Neural progenitor cell (in vitro differentiated cells): ENCODE data around the gene NPHP1. TPM values are rescaled to one million over a fixed set of nuclear protein-coding genes. Genes with fewer than 3 reads are reported as not detected.
"Not testable (repeated sequence)": the region's sequence is repeated elsewhere in the genome, so short reads cannot be mapped to it uniquely, and the experiment has no call there.

Experiments used
- DNase-seq: peaks from one replicate; pipeline ENCODE4 v3.0.0-alpha.2; 2016; ENCODE audit warnings: low spot score
- H2AFZ ChIP-seq: fragments of 200-600 bp; sonication (generic); replicated peaks from 2 replicates; pipeline ENCODE4 v1.6.1; 2016; ENCODE audit warnings: antibody characterized with exemption
- H3F3A ChIP-seq: fragments of 200-600 bp; sonication (generic); 2 replicates; pipeline ENCODE4 v1.6.1; 2016; ENCODE audit warnings: antibody characterized with exemption, low read depth
- H3K27ac ChIP-seq: fragments of 200-600 bp; sonication (generic); 2 replicates; pipeline ENCODE4 v1.5.1; 2016; ENCODE audit warnings: mild to moderate bottlenecking
- H3K27me3 ChIP-seq: fragments of 200-600 bp; sonication (generic); 2 replicates; pipeline ENCODE4 v1.6.1; 2016; ENCODE audit warnings: mild to moderate bottlenecking, moderate library complexity
- H3K36me3 ChIP-seq: fragments of 200-600 bp; sonication (generic); 2 replicates; pipeline ENCODE4 v1.5.1; 2016
- H3K4me1 ChIP-seq: fragments of 200-600 bp; sonication (generic); 2 replicates; pipeline ENCODE4 v1.6.1; 2016; ENCODE audit warnings: mixed run types
- H3K4me2 ChIP-seq: fragments of 200-600 bp; sonication (generic); 2 replicates; pipeline ENCODE4 v1.6.1; 2016
- H3K4me3 ChIP-seq: fragments of 200-600 bp; sonication (generic); 2 replicates; pipeline ENCODE4 v1.5.1; 2016
- H3K79me2 ChIP-seq: fragments of 200-600 bp; sonication (generic); 2 replicates; pipeline ENCODE4 v1.6.1; 2016; ENCODE audit warnings: low read depth
- H3K9ac ChIP-seq: fragments of 200-600 bp; sonication (generic); 2 replicates; pipeline ENCODE4 v1.6.1; 2016
- H3K9me3 ChIP-seq: fragments of 200-600 bp; sonication (generic); 2 replicates; pipeline ENCODE4 v1.5.1; 2016; ENCODE audit warnings: low read depth
- H4K20me1 ChIP-seq: fragments of 200-600 bp; sonication (generic); 2 replicates; pipeline ENCODE4 v1.6.1; 2016; ENCODE audit warnings: low read depth
- H3K27ac Mint-ChIP-seq: 3 replicates; pipeline ENCODE4 v1.8.0; 2021; ENCODE audit warnings: mixed read lengths
- H3K27me3 Mint-ChIP-seq: 2 replicates; pipeline ENCODE4 v1.8.0; 2022; ENCODE audit warnings: low read depth, mild to moderate bottlenecking, inconsistent platforms, moderate library complexity, mixed read lengths; ENCODE audit not compliant: insufficient read depth
- H3K36me3 Mint-ChIP-seq: 3 replicates; pipeline ENCODE4 v1.8.0; 2021; ENCODE audit warnings: mixed read lengths
- H3K4me1 Mint-ChIP-seq: 3 replicates; pipeline ENCODE4 v1.8.0; 2021; ENCODE audit warnings: mixed read lengths
- H3K4me3 Mint-ChIP-seq: 3 replicates; pipeline ENCODE4 v1.8.0; 2021; ENCODE audit warnings: mild to moderate bottlenecking, moderate library complexity, mixed read lengths
- H3K9me3 Mint-ChIP-seq: 3 replicates; pipeline ENCODE4 v1.8.0; 2020; ENCODE audit warnings: mixed read lengths
- CTCF ChIP-seq: fragments of 200-600 bp; sonication (generic); IDR thresholded peaks from 2 replicates; pipeline ENCODE4 v1.5.1; 2017; ENCODE audit warnings: antibody characterized with exemption, mild to moderate bottlenecking
- EZH2 ChIP-seq: fragments of 200-600 bp; sonication (generic); IDR thresholded peaks from 2 replicates; pipeline ENCODE4 v1.6.1; 2017; ENCODE audit warnings: antibody characterized with exemption, mild to moderate bottlenecking, moderate library complexity
- EZH2phosphoT487 ChIP-seq: fragments of 200-600 bp; sonication (generic); IDR thresholded peaks from 2 replicates; pipeline ENCODE4 v1.6.1; 2017; ENCODE audit warnings: antibody characterized with exemption
- total RNA-seq: library from RNA; depleted of rRNA; stranded (reverse); fragments of >200 nt; gene quantifications from 2 replicates; pipeline ENCODE4 v1.2.3, GENCODE V29; 2015; ENCODE audit warnings: low replicate concordance

NPHP1 gene
- total RNA-seq, 1 donor from 2014 or later = 8.1 TPM

GRCh38 chr2:110222626-110223025 lies 17.8 kb upstream of the NPHP1 start:
- H3K4me3 Mint-ChIP-seq, H3K27ac Mint-ChIP-seq, H3K79me2 ChIP-seq, H3K4me3 ChIP-seq, H3K36me3 ChIP-seq, H3K4me1 ChIP-seq, H3K27me3 ChIP-seq, H2AFZ ChIP-seq, H3K9me3 Mint-ChIP-seq, H3F3A ChIP-seq, H3K9ac ChIP-seq, H3K4me2 ChIP-seq, H3K4me1 Mint-ChIP-seq, H3K36me3 Mint-ChIP-seq, H4K20me1 ChIP-seq, DNase-seq, H3K9me3 ChIP-seq, H3K27ac ChIP-seq, H3K27me3 Mint-ChIP-seq: not testable (repeated sequence)

- Mint-ChIP-seq H3K27ac (no peak overlapping the region), H3K9me3 (peaks cover 8% of the 10 kb centered on the region), H3K4me3 (no peak overlapping the region), H3K27me3 (peaks cover 3% of the 10 kb centered on the region), H3K36me3 (no peaks in the 10 kb centered on the region), H3K4me1 (no peaks in the 10 kb centered on the region)
- H3F3A ChIP-seq = peaks cover 11% of the 10 kb centered on the region
- H3K36me3 ChIP-seq = no peaks in the 10 kb centered on the region
- no peaks in the 10 kb centered on the region for H4K20me1 ChIP-seq
- peaks cover 15% of the 10 kb centered on the region for H3K4me1 ChIP-seq
- no peaks in the 10 kb centered on the region for H3K9me3 ChIP-seq
- H3K9ac ChIP-seq = no peak overlapping the region
- H2AFZ ChIP-seq = no peak overlapping the region
- no peaks in the 10 kb centered on the region for H3K79me2 ChIP-seq
- no peak overlapping the region for H3K4me2 ChIP-seq
- DNase-seq = no peak
- no peak overlapping the region for H3K4me3 ChIP-seq
- no peak overlapping the region for H3K27ac ChIP-seq
- TF ChIP-seq EZH2phosphoT487 (no peak), CTCF (no peak), EZH2 (no peak)
- H3K27me3 ChIP-seq = no peaks in the 10 kb centered on the region
Observed at GRCh38 chr2:110221938-110222337, 17.1 kb upstream of the NPHP1 start.

- Mint-ChIP-seq H3K36me3 (no peaks in the 10 kb centered on the region), H3K4me3 (no peak overlapping the region), H3K27me3 (peaks cover 4% of the 10 kb centered on the region), H3K4me1 (no peaks in the 10 kb centered on the region), H3K27ac (no peak overlapping the region), H3K9me3 (peaks cover 11% of the 10 kb centered on the region)
- TF ChIP-seq EZH2phosphoT487 (no peak), CTCF (no peak), EZH2 (no peak)
- Histone ChIP-seq H3K4me2 (no peak overlapping the region), H3K9ac (no peak overlapping the region), H3F3A (peaks cover 15% of the 10 kb centered on the region), H3K79me2 (no peaks in the 10 kb centered on the region), H4K20me1 (no peaks in the 10 kb centered on the region), H3K4me1 (peaks cover 16% of the 10 kb centered on the region), H3K36me3 (no peaks in the 10 kb centered on the region), H3K4me3 (no peak overlapping the region), H3K9me3 (no peaks in the 10 kb centered on the region), H3K27me3 (no peaks in the 10 kb centered on the region), H3K27ac (no peak overlapping the region), H2AFZ (no peak overlapping the region)
- DNase-seq = no peak
Observed at GRCh38 chr2:110220190-110220564, 15.4 kb upstream of the NPHP1 start.

GRCh38 chr2:110219496-110220189 lies 14.8 kb upstream of the NPHP1 start:
- no peaks in the 10 kb centered on the region for H3K27me3 ChIP-seq
- no peak overlapping the region for H3K4me2 ChIP-seq
- no peak overlapping the region for H3K4me3 ChIP-seq
- Mint-ChIP-seq H3K27ac (no peak overlapping the region), H3K36me3 (no peaks in the 10 kb centered on the region), H3K27me3 (peaks cover 4% of the 10 kb centered on the region), H3K4me3 (no peak overlapping the region), H3K4me1 (no peaks in the 10 kb centered on the region), H3K9me3 (peaks cover 11% of the 10 kb centered on the region)
- no peak overlapping the region for H2AFZ ChIP-seq
- no peaks in the 10 kb centered on the region for H3K9me3 ChIP-seq
- no peak for DNase-seq
- TF ChIP-seq CTCF (no peak), EZH2phosphoT487 (no peak), EZH2 (no peak)
- peaks cover 15% of the 10 kb centered on the region for H3F3A ChIP-seq
- no peak overlapping the region for H3K27ac ChIP-seq
- peaks cover 16% of the 10 kb centered on the region for H3K4me1 ChIP-seq
- no peaks in the 10 kb centered on the region for H4K20me1 ChIP-seq
- no peak overlapping the region for H3K9ac ChIP-seq
- no peaks in the 10 kb centered on the region for H3K36me3 ChIP-seq
- no peaks in the 10 kb centered on the region for H3K79me2 ChIP-seq

- not testable (repeated sequence) for DNase-seq, H3K4me1 Mint-ChIP-seq, H3K27me3 Mint-ChIP-seq, H3K27ac ChIP-seq, H3K9ac ChIP-seq, H3K9me3 ChIP-seq, H3K36me3 ChIP-seq, H3K4me2 ChIP-seq, H3K79me2 ChIP-seq, H3K4me3 Mint-ChIP-seq, H3K4me3 ChIP-seq, H4K20me1 ChIP-seq, H3K27ac Mint-ChIP-seq, H3K27me3 ChIP-seq, H3K36me3 Mint-ChIP-seq, H2AFZ ChIP-seq
- Histone ChIP-seq H3F3A (peaks cover 15% of the 10 kb centered on the region), H3K4me1 (peaks cover 16% of the 10 kb centered on the region)
- peaks cover 17% of the 10 kb centered on the region for H3K9me3 Mint-ChIP-seq
Observed at GRCh38 chr2:110218889-110219288, 14.1 kb upstream of the NPHP1 start.
